ENCODE results near the gene HYOU1.

Gene HYOU1

GRCh38 chr11:119016216-119017009 lies 40.6 kb downstream of the HYOU1 start:
- peaks cover 63% of the 10 kb centered on the region for H3K36me3 Mint-ChIP-seq (ENCODE audit: low read depth)
- H3K27ac Mint-ChIP-seq: no peak overlapping the region
- peaks cover 19% of the 10 kb centered on the region for H3K4me1 Mint-ChIP-seq
- TF ChIP-seq CTCF (IDR thresholded peaks at IDR 0.05; ENCODE audit: unreplicated experiment in 3 of 3): no peak
- peak overlapping the region; percentile 99 to 100 (median 99) for H3K4me3 Mint-ChIP-seq
- H3K9me3 Mint-ChIP-seq: no peaks in the 10 kb centered on the region
- no peaks in the 10 kb centered on the region for H3K27me3 Mint-ChIP-seq (ENCODE audit: low read depth)

- no peaks in the 10 kb centered on the region for H3K9me3 Mint-ChIP-seq
Measured at GRCh38 chr11:119015054-119015611, 41.9 kb downstream of the HYOU1 start.

GRCh38 chr11:119014209-119014924 lies 42.6 kb downstream of the HYOU1 start:
- no peaks in the 10 kb centered on the region for H3K9me3 Mint-ChIP-seq
- H3K27ac Mint-ChIP-seq: no peak overlapping the region
- no peak for TF ChIP-seq CTCF (IDR thresholded peaks at IDR 0.05; ENCODE audit: unreplicated experiment in 3 of 3)
- peaks cover 67% of the 10 kb centered on the region for H3K36me3 Mint-ChIP-seq (ENCODE audit: low read depth)
- H3K4me1 Mint-ChIP-seq: peaks cover 10% of the 10 kb centered on the region
- H3K27me3 Mint-ChIP-seq (ENCODE audit: low read depth): no peaks in the 10 kb centered on the region
- H3K4me3 Mint-ChIP-seq: peak overlapping the region; percentile 34 to 58 (median 56)

More at GRCh38 chr11:119015054-119015611, 41.9 kb downstream of the HYOU1 start:
- peaks cover 16% of the 10 kb centered on the region for H3K4me1 Mint-ChIP-seq
- peak overlapping the region; percentile 42 to 76 (median 68) for H3K4me3 Mint-ChIP-seq
- H3K36me3 Mint-ChIP-seq (ENCODE audit: low read depth): peaks cover 65% of the 10 kb centered on the region
- no peak for TF ChIP-seq CTCF (IDR thresholded peaks at IDR 0.05; ENCODE audit: unreplicated experiment in 3 of 3)
- H3K27ac Mint-ChIP-seq: peak overlapping the region in 1 of 3 experiments; percentile 34
- no peaks in the 10 kb centered on the region for H3K27me3 Mint-ChIP-seq (ENCODE audit: low read depth)

- Mint-ChIP-seq H3K36me3 (ENCODE audit: low read depth) (peaks cover 65% of the 10 kb centered on the region), H3K27ac (no peak overlapping the region), H3K4me1 (peaks cover under 1% of the 10 kb centered on the region), H3K4me3 (no peak overlapping the region), H3K9me3 (no peaks in the 10 kb centered on the region), H3K27me3 (ENCODE audit: low read depth) (no peaks in the 10 kb centered on the region)
- no peak for TF ChIP-seq CTCF (IDR thresholded peaks at IDR 0.05; ENCODE audit: unreplicated experiment in 3 of 3)
Measured at GRCh38 chr11:119012629-119013170, 44.3 kb downstream of the HYOU1 start.

GRCh38 chr11:119011476-119012053 lies 45.4 kb downstream of the HYOU1 start:
- H3K27ac Mint-ChIP-seq: no peak overlapping the region
- H3K4me3 Mint-ChIP-seq: no peak overlapping the region
- no peak for TF ChIP-seq CTCF (IDR thresholded peaks at IDR 0.05; ENCODE audit: unreplicated experiment in 3 of 3)
- no peaks in the 10 kb centered on the region for H3K4me1 Mint-ChIP-seq
- peaks cover 66% of the 10 kb centered on the region for H3K36me3 Mint-ChIP-seq (ENCODE audit: low read depth)
- H3K27me3 Mint-ChIP-seq (ENCODE audit: low read depth): no peaks in the 10 kb centered on the region
- H3K9me3 Mint-ChIP-seq: no peaks in the 10 kb centered on the region

All from nephron (organoid).